ENCODE results near the gene AP2A2.
"Not testable (repeated sequence)": the region's sequence is repeated elsewhere in the genome, so short reads cannot be mapped to it uniquely, and the experiment has no call there.

AP2A2 gene

GRCh38 chr11:969651-970205 lies 44.1 kb downstream of the AP2A2 start:
- in situ Hi-C loops (cut with HindIII; ENCODE audit: low sequenced_read_pairs) = no loop called here
- no peak for TF ChIP-seq CTCF (IDR thresholded peaks at IDR 0.05; ENCODE audit: low read depth, low read length, missing control alignments)
- DNase-seq (ENCODE audit: low read depth) = no peak
- no peak overlapping the region for H3K4me3 ChIP-seq (ENCODE audit: low read depth, low read length)

DNA sequence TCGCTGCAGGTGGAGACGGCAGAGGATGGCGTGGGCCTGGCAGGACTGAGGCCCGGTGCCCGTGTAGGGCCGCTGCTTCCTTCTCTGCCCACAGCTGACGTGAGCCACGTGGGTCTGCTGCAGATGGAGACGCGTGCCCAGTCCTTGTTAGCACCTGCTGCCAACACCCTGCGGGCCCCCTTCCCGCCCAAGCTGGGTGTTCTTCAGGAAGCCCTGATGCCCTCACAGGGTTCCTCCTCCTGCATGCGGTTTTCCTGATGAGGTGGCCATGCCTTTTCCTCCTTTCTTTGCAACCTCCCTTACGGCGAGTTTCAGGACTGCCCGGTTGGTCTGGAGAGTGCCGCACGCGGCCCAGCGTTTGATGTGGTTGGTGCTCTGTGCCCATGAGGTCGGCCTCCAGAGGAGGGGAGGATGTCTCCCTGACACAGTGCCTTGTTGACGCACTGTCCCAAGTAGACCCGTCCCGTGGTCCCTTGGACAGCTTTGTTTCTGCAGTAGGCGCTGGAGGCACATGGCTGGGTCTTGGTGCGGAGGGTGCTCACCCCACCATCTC lies 44.7 kb downstream of the AP2A2 start:
- no peak for TF ChIP-seq CTCF (IDR thresholded peaks at IDR 0.05; ENCODE audit: low read depth, low read length, missing control alignments)
- DNase-seq (ENCODE audit: low read depth) = no peak
- in situ Hi-C loops (cut with HindIII; ENCODE audit: low sequenced_read_pairs) = no loop called here
- H3K4me3 ChIP-seq (ENCODE audit: low read depth, low read length) = no peak overlapping the region

GRCh38 chr11:971092-971690 lies 45.5 kb downstream of the AP2A2 start:
- TF ChIP-seq CTCF (IDR thresholded peaks at IDR 0.05; ENCODE audit: low read depth, low read length, missing control alignments) = no peak

GRCh38 chr11:971731-972365 lies 46.2 kb downstream of the AP2A2 start:
- no peak overlapping the region for H3K4me3 ChIP-seq (ENCODE audit: low read depth, low read length)
- no peak for DNase-seq (ENCODE audit: low read depth)
- no peak for TF ChIP-seq CTCF (IDR thresholded peaks at IDR 0.05; ENCODE audit: low read depth, low read length, missing control alignments)
- in situ Hi-C loops (cut with HindIII; ENCODE audit: low sequenced_read_pairs) = no loop called here

More at GRCh38 chr11:971092-971690, 45.5 kb downstream of the AP2A2 start:
- in situ Hi-C loops (cut with HindIII; ENCODE audit: low sequenced_read_pairs) = no loop called here
- no peak overlapping the region for H3K4me3 ChIP-seq (ENCODE audit: low read depth, low read length)
- DNase-seq (ENCODE audit: low read depth) = no peak

- in situ Hi-C loops (cut with HindIII; ENCODE audit: low sequenced_read_pairs) = no loop called here
- no peak for DNase-seq (ENCODE audit: low read depth)
- TF ChIP-seq CTCF (IDR thresholded peaks at IDR 0.05; ENCODE audit: low read depth, low read length, missing control alignments) = no peak
- no peak overlapping the region for H3K4me3 ChIP-seq (ENCODE audit: low read depth, low read length)
These were observed 47.0 kb downstream of the AP2A2 start for GRCh38 chr11:972523-973211.

DNA sequence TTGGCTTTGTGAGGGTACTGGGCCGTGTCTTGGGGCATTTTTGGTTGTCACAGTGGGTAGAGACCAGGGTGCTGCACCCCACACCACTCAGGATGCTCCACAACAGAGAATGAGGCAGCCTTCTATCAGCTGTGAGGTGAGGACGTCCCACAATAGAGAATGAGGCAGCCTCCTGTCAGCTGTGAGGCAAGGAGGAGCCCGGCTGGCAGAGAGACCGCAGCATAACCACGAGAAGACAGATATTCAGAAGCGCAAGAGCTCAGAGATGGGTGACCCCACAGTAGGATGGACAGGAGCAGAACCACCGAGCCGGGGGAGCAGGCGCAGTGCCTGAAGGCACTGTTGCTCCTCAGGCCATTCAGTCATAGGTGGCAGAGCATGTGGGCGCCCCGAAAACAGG lies 47.6 kb downstream of the AP2A2 start:
- no peak for TF ChIP-seq CTCF (IDR thresholded peaks at IDR 0.05; ENCODE audit: low read depth, low read length, missing control alignments)
- no peak overlapping the region for H3K4me3 ChIP-seq (ENCODE audit: low read depth, low read length)
- in situ Hi-C loops (cut with HindIII; ENCODE audit: low sequenced_read_pairs) = no loop called here
- DNase-seq (ENCODE audit: low read depth) = no peak

GRCh38 chr11:975376-975775 lies 49.7 kb downstream of the AP2A2 start:
- H3K4me3 ChIP-seq (ENCODE audit: low read depth, low read length); DNase-seq (ENCODE audit: low read depth); in situ Hi-C loops (cut with HindIII; ENCODE audit: low sequenced_read_pairs): not testable (repeated sequence)

Measured in astrocyte of the cerebellum (primary cell).